Femur (tissue), 1 donor: Measurements from ENCODE around the gene NMT1.
"Not testable (repeated sequence)": the region's sequence is repeated elsewhere in the genome, so short reads cannot be mapped to it uniquely, and the experiment has no call there.

Experiments used
- DNase-seq: peaks from one replicate; pipeline ENCODE4 v3.0.0-alpha.2; 2017

Gene NMT1

DNA sequence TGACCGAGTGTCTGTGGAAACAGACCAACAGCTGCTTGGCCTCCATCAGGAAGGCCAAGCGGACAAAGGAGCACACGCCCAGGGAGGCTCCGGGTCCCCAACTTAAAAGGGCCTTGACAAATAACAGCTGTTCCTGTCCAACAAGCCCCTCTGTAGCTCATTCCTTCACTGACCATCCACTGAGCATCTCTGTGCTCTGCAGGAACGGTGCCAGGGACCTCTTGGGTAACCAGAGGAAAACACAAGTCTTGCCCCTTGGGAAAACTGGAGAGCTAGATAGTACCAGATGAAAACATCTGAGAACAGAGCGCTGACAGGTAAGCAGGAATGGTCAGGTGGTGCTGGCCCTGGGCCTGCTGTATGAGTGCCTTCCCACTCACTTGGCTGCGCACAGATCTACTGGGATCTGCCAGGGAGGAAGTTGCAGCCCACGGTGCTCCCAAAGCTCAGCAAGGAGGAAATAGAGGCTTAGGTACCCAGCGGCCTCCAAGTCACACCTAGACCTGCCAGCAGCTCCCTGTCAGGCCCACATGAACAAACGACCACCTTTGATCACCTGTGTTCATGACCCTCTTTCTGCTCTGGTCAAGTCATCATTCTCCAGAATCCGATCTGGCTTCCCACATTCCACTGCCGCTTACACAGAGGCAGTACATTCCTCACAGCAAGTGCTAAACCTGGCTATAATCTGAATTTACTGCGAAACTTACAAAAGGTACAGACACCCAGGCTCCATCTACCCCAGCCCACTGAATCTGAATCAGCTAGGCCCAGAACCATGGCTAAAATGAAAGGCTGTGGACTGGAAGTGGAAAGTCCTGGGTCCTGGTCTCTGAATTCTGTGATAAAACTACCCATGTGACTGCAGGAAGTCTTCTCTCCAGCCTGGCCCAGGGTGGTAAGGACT is 22.1 kb upstream of the NMT1 start:
- no peak for DNase-seq

- DNase-seq = no peak
These were observed 20.7 kb upstream of the NMT1 start for GRCh38 chr17:45040459-45040858.

GRCh38 chr17:45042346-45043120 is 18.6 kb upstream of the NMT1 start:
- DNase-seq = no peak

DNA sequence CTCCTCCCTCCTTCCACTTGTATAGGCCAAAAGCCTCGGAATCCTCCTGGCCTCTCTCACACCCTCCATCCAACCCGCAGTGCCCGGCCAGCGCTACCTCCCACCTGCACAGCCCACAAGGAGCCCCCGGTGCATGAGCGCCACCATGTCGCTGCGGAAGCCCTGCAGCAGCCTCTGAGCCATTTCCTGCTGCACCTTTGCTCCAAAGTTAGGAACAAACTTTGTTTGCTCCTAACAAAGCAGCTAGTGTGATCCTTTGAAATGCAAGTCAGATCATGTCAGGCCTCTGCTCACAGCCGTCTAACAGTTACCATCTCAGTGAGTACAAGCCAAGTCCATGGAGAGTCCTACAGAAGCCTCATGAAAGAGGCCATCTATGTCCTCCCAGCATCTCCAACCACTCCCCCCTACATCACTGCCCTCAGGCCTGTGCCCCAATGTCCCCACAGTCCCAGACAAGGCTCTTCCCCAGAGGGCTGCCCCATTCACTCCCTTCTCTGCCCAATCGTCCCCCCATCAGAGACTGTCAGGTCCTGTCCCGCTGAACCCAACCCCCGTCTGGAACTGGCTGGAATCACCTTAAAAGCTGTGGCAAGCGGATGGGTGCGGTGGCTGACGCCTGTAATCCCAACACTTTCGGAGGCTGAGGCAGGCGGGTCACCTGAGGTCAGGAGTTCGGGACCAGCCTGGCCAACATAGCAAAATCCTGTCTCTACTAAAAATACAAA is 17.1 kb upstream of the NMT1 start:
- DNase-seq = no peak

GRCh38 chr17:45046537-45047125 is 14.5 kb upstream of the NMT1 start:
- DNase-seq = no peak

DNA sequence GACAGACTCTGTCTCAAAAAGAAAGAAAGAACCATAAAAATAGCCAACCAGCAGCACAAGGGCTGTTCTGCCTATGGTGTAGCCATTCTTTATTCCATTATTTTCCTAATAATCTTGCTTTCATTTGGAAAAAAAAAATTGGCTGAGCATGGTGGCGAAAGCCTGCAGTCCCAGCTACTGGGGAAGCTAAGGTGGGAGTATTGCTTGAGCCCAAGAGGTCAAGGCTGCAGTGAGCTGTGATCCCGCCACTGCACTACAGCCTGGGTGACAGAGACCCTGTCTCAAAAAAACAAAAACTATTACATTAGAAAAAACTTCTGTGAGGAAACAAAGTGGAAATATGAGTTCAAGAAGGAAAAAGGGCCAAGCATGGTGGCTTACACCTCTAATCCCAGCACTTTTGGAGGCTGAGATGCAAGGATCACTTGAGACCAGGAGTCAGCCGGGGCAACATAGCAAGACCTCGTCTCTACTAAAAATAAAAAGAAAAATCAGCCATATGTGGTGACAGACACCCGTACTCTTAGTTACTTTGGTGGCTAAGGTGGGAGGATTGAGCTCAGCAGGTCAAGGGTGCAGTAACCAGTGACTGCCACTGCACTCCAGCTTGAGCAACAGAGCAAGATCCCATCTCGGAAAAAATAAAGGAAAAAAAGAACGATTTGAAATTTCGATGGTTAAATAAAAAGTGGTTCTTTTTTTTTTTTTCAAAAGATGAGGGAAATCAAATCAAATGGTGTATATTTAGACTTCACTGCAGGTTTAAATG is 12.1 kb upstream of the NMT1 start:
- no peak for DNase-seq

GRCh38 chr17:45050481-45051059 is 10.5 kb upstream of the NMT1 start:
- no peak for DNase-seq

- DNase-seq = peak; percentile 96
These were observed 9.9 kb upstream of the NMT1 start, which contains the start of gene DCAKD for GRCh38 chr17:45051060-45051719. TSS of gene DCAKD (minus strand) at chr17:45051632. CDS start at chr17:45034885, 16,747 bp downstream.

DNA sequence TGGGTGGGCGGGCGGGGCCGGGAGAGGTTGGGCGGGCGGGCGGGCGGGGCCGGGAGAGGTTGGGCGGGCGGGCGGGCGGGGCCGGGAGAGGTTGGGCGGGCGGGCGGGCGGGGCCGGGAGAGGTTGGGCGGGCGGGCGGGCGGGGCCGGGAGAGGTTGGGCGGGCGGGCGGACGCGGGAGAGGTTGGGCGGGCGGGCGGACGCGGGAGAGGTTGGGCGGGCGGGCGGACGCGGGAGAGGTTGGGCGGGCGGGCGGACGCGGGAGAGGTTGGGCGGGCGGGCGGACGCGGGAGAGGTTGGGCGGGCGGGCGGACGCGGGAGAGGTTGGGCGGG is 9.4 kb upstream of the NMT1 start:
- not testable (repeated sequence) for DNase-seq

DNA sequence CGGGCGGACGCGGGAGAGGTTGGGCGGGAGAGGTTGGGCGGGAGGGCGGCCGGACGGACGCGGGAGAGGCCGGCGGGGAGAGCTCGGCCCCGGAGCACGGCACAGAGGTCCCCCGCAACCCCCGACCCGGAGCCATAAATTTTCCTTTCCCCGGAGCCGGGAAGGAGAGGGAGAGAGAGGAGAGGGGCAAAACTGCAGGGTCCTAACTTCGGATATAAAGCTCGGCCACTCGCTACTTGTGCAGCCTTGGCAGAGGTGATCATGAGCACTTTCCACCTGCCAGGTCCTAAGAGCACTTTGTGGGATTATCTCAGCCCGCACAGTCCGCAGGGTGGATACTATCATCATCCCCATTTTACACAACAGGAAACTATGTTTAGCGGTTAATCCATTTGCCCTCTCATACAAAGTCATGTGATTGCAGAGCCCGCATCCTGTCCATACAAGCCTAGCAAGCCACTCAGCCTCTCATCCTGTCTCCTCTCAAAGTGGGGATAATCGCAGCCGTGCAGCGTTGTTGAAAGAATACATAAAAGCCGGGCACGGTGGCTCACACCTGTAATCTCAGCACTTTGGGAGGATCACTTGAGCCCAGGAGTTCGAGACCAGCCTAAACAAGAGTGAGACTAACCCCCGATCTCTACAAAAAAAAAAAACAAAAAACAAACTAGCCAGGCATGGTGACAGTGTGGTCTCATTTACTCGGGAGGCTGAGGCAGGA is 8.9 kb upstream of the NMT1 start:
- DNase-seq = peak; percentile 65

GRCh38 chr17:45060382-45060796 is 728 bp upstream of the NMT1 start:
- no peak for DNase-seq

GRCh38 chr17:45061606-45062205 is 589 bp downstream of the NMT1 start:
- no peak for DNase-seq

DNA sequence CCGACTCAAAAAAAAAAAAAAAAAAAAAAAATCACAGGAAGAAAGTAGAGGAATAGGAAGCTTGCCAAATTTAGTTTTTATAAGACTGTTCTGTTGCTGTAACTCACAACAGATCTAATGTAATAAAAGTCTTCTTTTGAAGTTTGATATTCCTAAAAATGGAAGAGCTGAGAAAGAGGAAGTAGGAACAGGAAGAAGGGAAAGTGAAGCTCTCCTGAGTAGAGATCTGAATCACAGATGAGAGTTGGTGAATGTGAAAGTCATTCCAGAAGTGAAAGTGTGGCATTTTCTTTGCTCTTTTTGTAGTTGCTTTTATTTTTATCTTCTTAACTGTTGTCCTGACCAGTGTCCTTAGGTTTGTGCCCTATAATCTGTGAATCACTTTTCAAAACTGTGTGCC is 2.1 kb downstream of the NMT1 start:
- DNase-seq = no peak

GRCh38 chr17:45067637-45068036 is 6.5 kb downstream of the NMT1 start:
- DNase-seq = no peak

GRCh38 chr17:45070001-45070400 is 8.9 kb downstream of the NMT1 start:
- DNase-seq = no peak

DNA sequence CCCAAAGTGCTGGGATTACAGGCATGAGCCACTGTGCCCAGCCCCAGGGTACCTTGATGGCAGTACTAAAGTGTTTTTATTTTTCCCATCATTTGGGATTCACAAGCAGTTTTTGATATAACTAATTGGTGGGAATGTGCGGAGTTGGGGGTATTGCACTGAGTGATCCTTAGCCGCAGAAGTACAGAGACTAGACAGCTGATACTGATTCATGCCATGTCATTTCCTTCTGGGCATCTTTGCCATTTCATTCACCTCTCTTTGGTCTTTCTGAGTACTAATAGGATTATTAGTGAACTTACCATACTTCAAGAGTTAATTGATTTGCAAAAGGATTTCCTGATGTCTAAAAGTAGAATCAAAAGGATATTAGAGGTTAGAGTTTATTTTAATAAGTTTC is 9.7 kb downstream of the NMT1 start:
- no peak for DNase-seq

DNA sequence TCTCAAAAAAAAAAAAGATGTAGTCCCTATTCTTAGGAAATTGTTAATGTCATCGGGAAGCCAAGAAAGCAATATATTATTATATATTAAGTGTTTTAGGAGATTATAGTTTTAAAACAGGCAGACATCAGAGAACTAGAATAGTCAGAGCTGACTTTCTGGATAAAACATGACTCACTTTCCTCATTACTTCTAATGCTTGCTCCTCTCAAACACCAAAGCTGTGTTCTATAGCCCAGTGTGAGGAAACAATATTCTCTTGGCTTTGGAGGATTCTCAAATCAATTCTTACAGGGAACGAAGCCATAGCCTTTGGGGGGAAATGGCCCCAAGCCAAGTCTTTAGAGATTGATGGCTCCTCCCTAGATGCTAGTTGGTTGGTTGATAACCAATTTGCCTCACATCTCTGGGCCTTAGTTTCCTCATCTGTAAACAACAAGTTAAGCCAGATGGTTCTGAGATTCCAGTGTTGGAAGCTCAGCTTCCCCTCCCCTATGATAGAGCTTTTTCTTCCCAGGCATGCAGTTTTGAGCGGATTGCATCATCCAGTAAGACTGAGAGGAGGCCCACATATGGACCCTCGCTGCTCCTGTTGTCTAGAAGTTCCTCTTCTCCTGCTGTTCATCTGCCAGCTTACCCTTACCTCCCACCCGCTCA is 12.4 kb downstream of the NMT1 start:
- DNase-seq = no peak

GRCh38 chr17:45077643-45078042 is 16.5 kb downstream of the NMT1 start:
- DNase-seq = no peak

- DNase-seq = no peak
These were observed 20.1 kb downstream of the NMT1 start for GRCh38 chr17:45081047-45081703.
